ENCODE measurements around the gene TTBK2.
"Not testable (repeated sequence)": the region's sequence is repeated elsewhere in the genome, so short reads cannot be mapped to it uniquely, and the experiment has no call there.

The TTBK2 gene

GRCh38 chr15:42826251-42826890 is 94.2 kb downstream of the TTBK2 start:
- no peak for DNase-seq (ENCODE audit: low read depth in 2 of 2)

- no peak for DNase-seq (ENCODE audit: low read depth in 2 of 2)
These were observed 95.0 kb downstream of the TTBK2 start for GRCh38 chr15:42825599-42825998.

- no peak for DNase-seq (ENCODE audit: low read depth in 2 of 2)
These were observed 99.8 kb downstream of the TTBK2 start for GRCh38 chr15:42820811-42821210.

- DNase-seq (ENCODE audit: low read depth in 2 of 2): no peak
These were observed 100.8 kb downstream of the TTBK2 start for GRCh38 chr15:42819786-42820185.

GRCh38 chr15:42811433-42811832 is 109.1 kb downstream of the TTBK2 start:
- no peak for DNase-seq (ENCODE audit: low read depth in 2 of 2)

GRCh38 chr15:42808913-42809312 is 111.7 kb downstream of the TTBK2 start:
- no peak for DNase-seq (ENCODE audit: low read depth in 2 of 2)

GRCh38 chr15:42805266-42805665 is 115.3 kb downstream of the TTBK2 start:
- DNase-seq (ENCODE audit: low read depth in 2 of 2): no peak

- no peak for DNase-seq (ENCODE audit: low read depth in 2 of 2)
These were observed 115.8 kb downstream of the TTBK2 start for GRCh38 chr15:42804739-42805138.

- DNase-seq (ENCODE audit: low read depth in 2 of 2): no peak
These were observed 117.1 kb downstream of the TTBK2 start for GRCh38 chr15:42803436-42803835.

- no peak for DNase-seq (ENCODE audit: low read depth in 2 of 2)
These were observed 118.4 kb downstream of the TTBK2 start for GRCh38 chr15:42802168-42802567.

GRCh38 chr15:42800731-42801474 is 119.7 kb downstream of the TTBK2 start:
- no peak for DNase-seq (ENCODE audit: low read depth in 2 of 2)

GRCh38 chr15:42798802-42799201 is 121.8 kb downstream of the TTBK2 start:
- DNase-seq (ENCODE audit: low read depth in 2 of 2): no peak

GRCh38 chr15:42796955-42797782 is 123.4 kb downstream of the TTBK2 start:
- no peak for DNase-seq (ENCODE audit: low read depth in 2 of 2)

GRCh38 chr15:42788725-42789124 is 131.9 kb downstream of the TTBK2 start:
- no peak for DNase-seq (ENCODE audit: low read depth in 2 of 2)

GRCh38 chr15:42786978-42787377 is 133.6 kb downstream of the TTBK2 start:
- DNase-seq (ENCODE audit: low read depth in 2 of 2): no peak

GRCh38 chr15:42785569-42785968 is 135.0 kb downstream of the TTBK2 start:
- DNase-seq (ENCODE audit: low read depth in 2 of 2): no peak

GRCh38 chr15:42784705-42785104 is 135.9 kb downstream of the TTBK2 start:
- no peak for DNase-seq (ENCODE audit: low read depth in 2 of 2)

GRCh38 chr15:42782716-42783115 is 137.9 kb downstream of the TTBK2 start:
- no peak for DNase-seq (ENCODE audit: low read depth in 2 of 2)

GRCh38 chr15:42775416-42775815 is 145.2 kb downstream of the TTBK2 start:
- DNase-seq (ENCODE audit: low read depth in 2 of 2): no peak

- DNase-seq (ENCODE audit: low read depth in 2 of 2): no peak
These were observed 147.7 kb downstream of the TTBK2 start for GRCh38 chr15:42772901-42773300.

GRCh38 chr15:42772144-42772543 is 148.4 kb downstream of the TTBK2 start:
- no peak for DNase-seq (ENCODE audit: low read depth in 2 of 2)

- DNase-seq (ENCODE audit: low read depth in 2 of 2): not testable (repeated sequence)
These were observed 154.5 kb downstream of the TTBK2 start for GRCh38 chr15:42766109-42766508.

All from fibroblast of skin of left quadriceps (primary cell).